ENCODE measurements around the gene PTPMT1. TPM values are rescaled to one million over a fixed set of nuclear protein-coding genes. Genes with fewer than 3 reads are reported as not detected.

Gene PTPMT1
- total and polyA plus RNA-seq, 2 experiments from 2014 or later: 106 to 109 TPM

- no peak overlapping the region for H3K4me3 Mint-ChIP-seq
- Histone ChIP-seq H3K36me3 (ENCODE audit: insufficient read depth) (no peaks in the 10 kb centered on the region), H3K4me3 (no peak overlapping the region), H3K27ac (ENCODE audit: low read depth) (peak overlapping the region; percentile 10; the same call in 1 of the 2 replicates), H3K4me2 (no peak overlapping the region), H3K27me3 (ENCODE audit: insufficient read depth) (no peaks in the 10 kb centered on the region), H4K20me1 (replicated peaks; ENCODE audit: insufficient read depth) (peaks cover 74% of the 10 kb centered on the region), H2AFZ (no peak overlapping the region), H3K79me2 (replicated peaks; ENCODE audit: insufficient read depth) (peaks cover 100% of the 10 kb centered on the region), H3K9me2 (ENCODE audit: insufficient read depth) (no peaks in the 10 kb centered on the region), H3K4me1 (ENCODE audit: insufficient read depth) (peaks cover 38% of the 10 kb centered on the region), H3F3A (replicated peaks; ENCODE audit: low read depth) (no peaks in the 10 kb centered on the region)
- H3K27ac Mint-ChIP-seq: peak overlapping the region; percentile 1; the same call in 1 of the 2 replicates
- H3K27me3 Mint-ChIP-seq (ENCODE audit: insufficient read depth, low read depth, poor library complexity): peaks cover 15% of the 10 kb centered on the region
- H3K4me1 Mint-ChIP-seq: peaks cover 37% of the 10 kb centered on the region
- ATAC-seq (no peak), DNase-seq (ENCODE audit: low spot score) (no peak)
- TF ChIP-seq EZH2 (IDR thresholded peaks at IDR 0.05; ENCODE audit: low read depth, unreplicated experiment) (no peak), ZNF462 (CRISPR knock-in tag; IDR thresholded peaks at IDR 0.05) (no peak), ZNF331 (CRISPR knock-in tag; IDR thresholded peaks at IDR 0.05; ENCODE audit: low read depth) (no peak), CREB1 (CRISPR knock-in tag; IDR thresholded peaks at IDR 0.05; ENCODE audit: low read depth) (no peak), POLR2AphosphoS5 (IDR thresholded peaks at IDR 0.05; ENCODE audit: low read depth) (no peak), REST (IDR thresholded peaks at IDR 0.05; ENCODE audit: unreplicated experiment) (no peak), JUNB (IDR thresholded peaks at IDR 0.05; ENCODE audit: unreplicated experiment) (no peak), ETS1 (IDR thresholded peaks at IDR 0.05) (no peak), CTCF (conservative IDR thresholded peaks at IDR 0.05; ENCODE audit: low read depth in 2 of 2) (no peak), STAT1 (IDR thresholded peaks at IDR 0.05; ENCODE audit: unreplicated experiment) (no peak), NANOG (IDR thresholded peaks at IDR 0.05; ENCODE audit: borderline replicate concordance) (no peak), ZNF114 (CRISPR knock-in tag; IDR thresholded peaks at IDR 0.05) (no peak), EZH2phosphoT487 (IDR thresholded peaks at IDR 0.05; ENCODE audit: unreplicated experiment) (no peak)
- no peaks in the 10 kb centered on the region for H3K9me3 Mint-ChIP-seq
- H3K36me3 Mint-ChIP-seq (ENCODE audit: low read depth): no peaks in the 10 kb centered on the region; the same call in 2 of the 3 replicates
Observed at GRCh38 chr11:47518212-47518964, 47.0 kb upstream of the PTPMT1 start.

Data from GM23338 (cell line).